ENCODE measurements around the gene ZDHHC4. TPM values are rescaled to one million over a fixed set of nuclear protein-coding genes. Genes with fewer than 3 reads are reported as not detected.

The ZDHHC4 gene
- total and polyA plus RNA-seq, 10 of the 15 experiments (the other 5 are each of a cell fraction or from before 2014, with no cell fraction given) = 30.6 to 74.3 (median 35.8) TPM

DNA sequence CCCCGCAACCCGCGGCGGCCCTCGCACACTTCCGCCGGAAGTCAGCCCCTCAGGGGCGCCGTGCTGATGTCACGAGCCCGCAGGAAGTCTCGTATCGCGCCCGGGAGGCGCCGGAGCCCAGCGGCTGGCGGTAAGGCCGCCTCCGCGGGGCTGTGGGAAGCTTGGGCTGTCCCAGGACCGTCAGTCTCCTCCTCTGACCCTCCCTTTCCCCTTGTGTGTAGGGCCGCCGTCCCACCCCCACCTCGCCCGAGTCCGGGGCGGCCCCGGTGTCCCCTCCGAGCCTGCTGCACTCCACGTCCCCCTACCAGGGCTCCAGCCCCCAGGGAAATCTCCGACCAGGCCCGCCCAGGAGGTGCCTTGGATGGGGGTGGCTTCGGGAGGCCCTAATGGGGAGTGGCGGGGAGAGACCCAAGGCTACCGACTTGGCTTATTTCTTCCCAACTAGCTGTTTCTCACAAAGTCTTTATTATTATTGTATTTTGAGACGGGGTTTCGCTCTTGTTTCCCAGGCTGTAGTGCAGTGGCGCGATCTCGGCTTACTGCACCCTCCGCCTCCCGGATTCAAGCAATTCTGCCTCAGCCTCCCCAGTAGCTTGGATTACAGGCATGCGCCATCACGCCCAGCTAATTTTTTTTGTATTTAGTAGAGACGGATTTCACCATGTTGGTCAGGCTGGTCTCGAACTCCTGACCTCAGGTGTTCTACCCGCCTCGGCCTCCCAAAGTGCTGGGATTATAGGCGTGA, at the start of gene ZDHHC4 (continued):
- no peak for TF ChIP-seq ZNF24 (IDR thresholded peaks at IDR 0.05)
- TF ChIP-seq SRF (IDR thresholded peaks at IDR 0.05; ENCODE audit: low read depth in 2 of 2, low read length in 2 of 2) = no peak
- no peak for TF ChIP-seq RFX5 (IDR thresholded peaks at IDR 0.05; ENCODE audit: low read depth, low read length)
- peak; percentile 45 to 52; a peak in 2 of 4 replicates for TF ChIP-seq IKZF2 (IDR thresholded peaks at IDR 0.05)
- TF ChIP-seq, protein P1, sequence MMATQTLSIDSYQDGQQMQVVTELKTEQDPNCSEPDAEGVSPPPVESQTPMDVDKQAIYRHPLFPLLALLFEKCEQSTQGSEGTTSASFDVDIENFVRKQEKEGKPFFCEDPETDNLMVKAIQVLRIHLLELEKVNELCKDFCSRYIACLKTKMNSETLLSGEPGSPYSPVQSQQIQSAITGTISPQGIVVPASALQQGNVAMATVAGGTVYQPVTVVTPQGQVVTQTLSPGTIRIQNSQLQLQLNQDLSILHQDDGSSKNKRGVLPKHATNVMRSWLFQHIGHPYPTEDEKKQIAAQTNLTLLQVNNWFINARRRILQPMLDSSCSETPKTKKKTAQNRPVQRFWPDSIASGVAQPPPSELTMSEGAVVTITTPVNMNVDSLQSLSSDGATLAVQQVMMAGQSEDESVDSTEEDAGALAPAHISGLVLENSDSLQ (IDR thresholded peaks at IDR 0.05) = peak; percentile 77
- TF ChIP-seq POLR2AphosphoS5 (IDR thresholded peaks at IDR 0.05; ENCODE audit: low read length) = peak; percentile 92
- no peak for TF ChIP-seq WRNIP1 (IDR thresholded peaks at IDR 0.05; ENCODE audit: borderline replicate concordance, low read depth, low read length)
- peak; percentile 94; the same call in 1 of the 2 replicates for TF ChIP-seq NR2C1 (IDR thresholded peaks at IDR 0.05)
- TF ChIP-seq CEBPB (IDR thresholded peaks at IDR 0.05; ENCODE audit: borderline replicate concordance in 1 of 2, low read depth in 2 of 2, low read length in 2 of 2) = no peak
- peak; percentile 96 for TF ChIP-seq POLR2A (IDR thresholded peaks at IDR 0.05; ENCODE audit: low read depth, low read length)
- TF ChIP-seq E2F4 (IDR thresholded peaks at IDR 0.05; ENCODE audit: low read depth, low read length) = peak; percentile 35; the same call in 1 of the 2 replicates
- TF ChIP-seq RUNX3 (IDR thresholded peaks at IDR 0.05; ENCODE audit: low read length) = peak; percentile 60; the same call in 1 of the 2 replicates
- peak; percentile 93 for TF ChIP-seq CREM (IDR thresholded peaks at IDR 0.05; ENCODE audit: low read depth)
- TF ChIP-seq, protein P2, sequence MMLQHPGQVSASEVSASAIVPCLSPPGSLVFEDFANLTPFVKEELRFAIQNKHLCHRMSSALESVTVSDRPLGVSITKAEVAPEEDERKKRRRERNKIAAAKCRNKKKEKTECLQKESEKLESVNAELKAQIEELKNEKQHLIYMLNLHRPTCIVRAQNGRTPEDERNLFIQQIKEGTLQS (IDR thresholded peaks at IDR 0.05; ENCODE audit: borderline replicate concordance, extremely low read depth, low read depth, low read length) = no peak
- no peak for TF ChIP-seq IRF5 (IDR thresholded peaks at IDR 0.05; ENCODE audit: borderline replicate concordance)
- peak; percentile 92 for TF ChIP-seq GABPA (IDR thresholded peaks at IDR 0.05; ENCODE audit: low read depth)
- TF ChIP-seq BCL11A (IDR thresholded peaks at IDR 0.05; ENCODE audit: low read depth, low read length) = 0 out of 2 replicates have a peak, but pooled peaks have one; percentile 20
- TF ChIP-seq NKRF (conservative IDR thresholded peaks at IDR 0.05) = peak; percentile 35; the same call in 1 of the 2 replicates
- no peak for TF ChIP-seq IRF3 (IDR thresholded peaks at IDR 0.05)
- TF ChIP-seq, protein P3, sequence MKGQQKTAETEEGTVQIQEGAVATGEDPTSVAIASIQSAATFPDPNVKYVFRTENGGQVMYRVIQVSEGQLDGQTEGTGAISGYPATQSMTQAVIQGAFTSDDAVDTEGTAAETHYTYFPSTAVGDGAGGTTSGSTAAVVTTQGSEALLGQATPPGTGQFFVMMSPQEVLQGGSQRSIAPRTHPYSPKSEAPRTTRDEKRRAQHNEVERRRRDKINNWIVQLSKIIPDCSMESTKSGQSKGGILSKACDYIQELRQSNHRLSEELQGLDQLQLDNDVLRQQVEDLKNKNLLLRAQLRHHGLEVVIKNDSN (IDR thresholded peaks at IDR 0.05; ENCODE audit: borderline replicate concordance, extremely low read length, insufficient read depth, low read depth, low read length) = no peak
- peak; percentile 77 for TF ChIP-seq IKZF1 (conservative IDR thresholded peaks at IDR 0.05)
- TF ChIP-seq CHD4 (IDR thresholded peaks at IDR 0.05) = no peak
- peak; percentile 77; the same call in 1 of the 2 replicates for TF ChIP-seq RB1 (IDR thresholded peaks at IDR 0.05; ENCODE audit: borderline replicate concordance)
